Stimulated activated CD4-positive, alpha-beta T cell treated with anti-CD3 and anti-CD28 coated beads, Interleukin-12 subunit alpha, Interleukin-12 subunit beta, amount 100 ng/mL, for 24 hours (primary cell): ENCODE results near the gene HDAC4.

Experiments
- DNase-seq, 2 experiments: peaks; one replicate each; pipeline ENCODE4 v3.0.0-alpha.2; 2020; ENCODE audit warnings: low read depth in 2 of 2

HDAC4 gene

DNA sequence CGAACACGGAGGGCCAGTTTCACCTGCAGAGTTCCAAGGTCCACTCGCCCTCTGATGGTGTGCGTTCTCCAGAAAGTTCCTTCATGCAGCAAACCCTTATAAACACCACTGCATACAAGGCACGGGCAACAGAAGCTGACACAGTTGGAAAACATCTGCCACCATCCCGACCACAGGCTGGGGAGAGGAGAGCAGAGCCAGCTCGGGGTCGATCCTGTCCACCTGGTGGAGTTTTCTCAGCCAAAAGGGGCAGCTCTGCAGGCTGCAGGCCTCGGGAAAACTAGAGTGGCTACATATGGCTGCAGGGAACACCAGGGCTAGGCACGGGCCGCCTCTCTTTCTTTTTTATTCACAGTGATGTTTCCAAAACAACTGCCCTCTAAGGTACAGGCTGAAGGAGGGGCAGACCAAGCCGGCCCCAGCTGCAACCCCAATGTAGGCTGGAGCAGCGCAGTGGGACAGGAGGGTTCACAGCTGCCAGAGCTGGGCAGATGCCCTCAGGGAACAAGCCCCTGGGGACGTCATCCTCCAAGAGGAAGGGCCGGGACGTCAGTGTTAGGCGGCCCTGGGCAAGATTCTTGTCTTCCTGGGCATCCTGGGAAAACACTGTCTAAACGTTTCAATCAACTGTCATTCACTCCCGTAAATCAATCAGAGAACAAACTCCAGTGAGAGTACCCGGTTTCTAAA is 278.3 kb downstream of the HDAC4 start:
- no peak for DNase-seq

DNA sequence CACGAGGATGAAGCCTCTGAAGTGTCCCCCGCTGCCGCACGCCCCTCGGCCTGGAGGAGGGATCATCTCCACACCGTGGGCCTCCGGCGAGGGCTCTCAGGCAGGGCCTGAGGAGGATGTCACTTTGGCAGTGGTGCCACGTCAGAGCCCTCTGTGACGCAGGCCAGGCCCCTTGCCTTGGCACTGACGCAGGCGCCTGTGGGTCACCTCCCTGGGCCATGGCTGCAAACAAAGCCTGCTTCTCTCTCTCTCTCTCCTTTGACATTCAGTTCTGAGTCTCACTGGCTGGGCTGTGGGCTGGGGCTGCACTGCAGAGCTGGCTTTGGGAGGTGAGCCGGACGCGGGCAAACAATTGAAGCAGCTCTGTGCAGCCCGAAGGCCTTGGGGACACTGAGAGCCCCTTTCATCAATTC is 279.2 kb downstream of the HDAC4 start:
- no peak for DNase-seq

DNA sequence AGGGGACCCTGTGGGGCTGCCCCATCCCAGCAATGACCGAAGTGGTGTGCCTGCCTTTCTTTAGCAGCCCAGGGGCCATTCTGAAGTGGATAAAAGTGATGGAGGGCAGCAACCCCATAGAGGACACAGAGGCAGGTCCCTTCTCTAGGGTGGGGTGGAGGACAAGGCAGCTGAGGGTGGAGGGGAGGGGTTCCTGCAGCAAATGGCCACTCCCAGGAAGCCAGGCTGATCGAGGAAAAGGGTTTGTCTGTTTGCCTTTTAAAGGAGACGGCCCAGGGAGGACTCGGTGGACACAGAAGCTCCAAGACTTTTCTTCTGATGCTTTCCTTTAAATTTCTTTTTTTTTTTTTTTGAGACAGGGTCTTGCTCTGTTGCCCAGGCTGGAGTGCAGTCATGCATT is 280.2 kb downstream of the HDAC4 start:
- no peak for DNase-seq

DNA sequence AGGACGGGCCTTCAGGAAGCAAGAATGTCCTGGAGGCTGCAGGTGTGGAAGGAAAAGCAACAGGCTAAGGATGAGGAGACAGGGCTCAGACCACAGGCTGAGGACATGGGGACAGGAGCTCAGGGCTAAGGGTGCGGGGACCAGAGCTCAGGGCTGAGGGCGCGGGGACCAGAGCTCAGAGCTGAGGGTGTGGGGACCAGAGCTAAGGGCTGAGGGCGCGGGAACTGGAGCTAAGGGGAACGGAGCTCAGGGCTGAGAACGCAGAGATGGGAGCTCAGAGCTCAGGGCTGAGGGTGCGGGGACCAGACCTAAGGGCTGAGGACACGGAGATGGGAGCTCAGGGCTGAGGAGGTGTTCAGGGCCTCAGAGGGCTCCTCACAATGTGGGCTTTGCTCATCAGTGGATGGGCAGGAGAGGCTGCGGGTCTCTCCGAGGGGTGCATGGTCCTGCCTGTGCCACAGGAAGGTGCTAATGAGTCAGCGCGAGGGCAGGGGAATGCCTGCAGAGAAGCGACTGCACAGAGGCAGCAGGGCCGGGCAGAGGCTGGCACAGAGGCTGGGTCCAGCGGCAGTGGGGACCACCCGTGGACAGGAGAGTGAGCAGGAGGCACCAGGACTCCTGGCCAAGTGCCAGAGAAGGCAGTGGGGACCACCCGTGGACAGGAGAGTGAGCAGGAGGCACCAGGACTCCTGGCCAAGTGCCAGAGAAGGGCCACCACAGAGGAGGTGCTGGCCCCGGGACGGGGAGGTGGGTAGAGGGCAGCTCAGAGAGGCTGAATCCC is 281.3 kb downstream of the HDAC4 start:
- DNase-seq: no peak

DNA sequence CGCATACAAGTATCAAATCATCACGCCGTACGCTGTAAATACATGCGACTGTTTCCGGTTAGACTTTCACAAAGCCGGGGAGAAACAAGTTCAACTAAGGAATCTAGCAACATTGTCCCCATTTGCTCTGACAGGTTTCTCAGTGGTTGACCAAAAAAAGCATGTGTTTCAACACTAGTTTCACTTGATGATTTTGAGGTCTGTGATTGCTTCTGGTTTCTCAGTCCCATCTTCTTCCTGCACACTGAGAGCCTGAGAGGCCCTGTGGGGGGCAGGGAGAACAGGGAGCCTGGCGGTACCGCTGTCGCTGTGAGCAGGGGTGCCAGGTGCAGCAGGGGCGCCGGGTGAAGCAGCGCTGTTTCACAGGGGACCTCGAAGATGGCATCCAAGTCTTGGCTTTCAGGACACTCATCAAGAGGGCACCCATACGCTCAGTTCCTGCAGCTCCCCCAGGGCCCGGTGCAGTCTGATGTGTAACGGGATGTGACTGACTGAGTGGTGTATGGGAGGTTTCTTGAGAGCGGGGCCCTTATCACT is 282.1 kb downstream of the HDAC4 start:
- DNase-seq: no peak

DNA sequence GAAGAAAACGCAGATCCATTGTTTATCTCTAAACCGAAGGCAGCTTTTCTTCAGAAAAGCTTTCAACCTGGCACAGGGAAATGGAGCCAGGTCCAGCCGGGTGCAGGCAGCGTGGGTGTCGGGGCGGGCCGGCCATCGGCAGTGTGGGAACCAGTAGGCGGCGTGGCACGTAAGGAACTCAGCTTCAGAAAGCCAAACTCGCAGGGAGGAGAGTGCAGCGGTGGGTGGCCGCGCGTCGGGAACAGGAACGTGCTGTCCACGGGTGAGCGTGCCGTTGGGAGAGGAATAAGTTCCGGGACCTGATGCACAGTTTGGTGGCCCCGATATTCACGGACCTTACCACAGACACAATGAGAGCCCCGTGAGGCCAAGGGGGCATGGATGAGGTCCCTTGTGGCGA is 282.6 kb downstream of the HDAC4 start:
- no peak for DNase-seq

DNA sequence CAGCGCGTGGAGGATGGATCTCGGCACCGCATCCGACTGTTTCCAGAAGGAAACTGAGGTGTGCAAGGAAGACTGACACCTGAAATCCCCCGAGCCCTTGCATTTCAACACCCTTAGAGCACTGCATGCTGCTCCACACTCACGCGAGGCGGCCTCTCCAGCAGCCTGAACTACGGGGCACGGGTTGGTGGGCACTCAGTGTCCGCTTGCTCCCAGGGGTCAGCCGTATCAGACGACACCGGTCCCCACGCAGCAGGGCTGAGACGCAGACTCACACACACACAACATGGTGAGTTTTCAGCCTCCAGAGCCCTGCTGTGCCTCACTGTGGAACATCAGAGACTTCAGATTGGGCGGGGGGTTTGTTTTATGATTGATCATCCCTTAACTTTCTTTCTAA is 283.0 kb downstream of the HDAC4 start:
- DNase-seq: no peak

DNA sequence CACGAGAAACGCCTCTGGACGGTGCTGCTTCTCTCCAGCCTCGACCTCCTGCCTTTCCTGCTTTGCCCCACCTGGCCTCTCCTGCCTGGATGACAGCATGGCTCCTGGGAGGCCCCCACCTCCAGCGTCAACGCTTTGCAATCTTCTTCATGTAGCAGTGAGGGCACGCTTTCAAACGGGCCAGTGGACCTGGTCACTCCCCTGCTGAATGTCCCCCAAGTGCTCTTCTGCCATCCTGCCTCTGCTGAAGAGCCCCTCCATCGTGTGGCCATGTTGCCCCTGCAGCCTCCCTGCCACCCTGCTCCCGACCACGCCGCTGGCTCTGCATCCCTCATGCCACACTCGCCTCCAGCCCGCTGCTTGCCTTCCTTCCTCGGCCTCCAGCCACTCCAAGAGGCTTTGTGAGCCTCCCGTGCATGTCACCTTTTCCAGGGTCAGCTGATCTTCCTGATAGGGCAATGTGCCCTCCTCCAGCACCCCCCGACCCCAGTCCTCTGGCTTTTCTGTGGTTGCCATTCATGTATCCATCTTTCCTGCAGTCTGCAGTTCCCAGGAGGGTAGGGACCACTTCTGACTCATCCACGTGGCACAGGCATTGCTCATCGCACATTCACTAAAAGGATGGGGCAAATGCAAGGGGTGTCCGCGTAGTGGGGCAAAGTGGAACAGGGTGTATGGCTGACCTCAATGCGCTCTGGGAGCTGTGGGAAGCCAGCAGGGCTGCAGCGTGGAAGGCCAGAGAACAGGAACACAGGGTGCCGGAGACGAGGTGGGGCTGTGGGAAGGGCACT is 284.2 kb downstream of the HDAC4 start:
- DNase-seq: no peak

DNA sequence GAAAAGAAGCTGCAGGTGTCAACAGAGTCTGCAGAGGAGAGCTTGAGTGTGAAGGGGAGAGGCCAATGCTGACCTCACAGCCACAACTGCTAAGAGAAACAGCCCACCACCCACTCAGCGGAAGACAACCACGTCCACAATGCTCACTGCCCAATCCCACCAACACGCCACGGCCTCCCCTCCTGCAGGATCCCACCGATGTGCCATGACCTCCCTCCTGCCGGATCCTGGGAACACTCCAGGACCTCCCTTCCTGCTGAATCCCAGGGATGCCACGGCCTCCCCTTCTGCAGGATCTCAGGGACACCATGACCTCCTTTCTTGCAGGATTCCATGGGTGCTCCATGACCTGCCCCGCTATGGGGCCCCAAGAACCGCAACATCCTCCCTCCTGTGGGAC is 285.2 kb downstream of the HDAC4 start:
- DNase-seq: no peak

DNA sequence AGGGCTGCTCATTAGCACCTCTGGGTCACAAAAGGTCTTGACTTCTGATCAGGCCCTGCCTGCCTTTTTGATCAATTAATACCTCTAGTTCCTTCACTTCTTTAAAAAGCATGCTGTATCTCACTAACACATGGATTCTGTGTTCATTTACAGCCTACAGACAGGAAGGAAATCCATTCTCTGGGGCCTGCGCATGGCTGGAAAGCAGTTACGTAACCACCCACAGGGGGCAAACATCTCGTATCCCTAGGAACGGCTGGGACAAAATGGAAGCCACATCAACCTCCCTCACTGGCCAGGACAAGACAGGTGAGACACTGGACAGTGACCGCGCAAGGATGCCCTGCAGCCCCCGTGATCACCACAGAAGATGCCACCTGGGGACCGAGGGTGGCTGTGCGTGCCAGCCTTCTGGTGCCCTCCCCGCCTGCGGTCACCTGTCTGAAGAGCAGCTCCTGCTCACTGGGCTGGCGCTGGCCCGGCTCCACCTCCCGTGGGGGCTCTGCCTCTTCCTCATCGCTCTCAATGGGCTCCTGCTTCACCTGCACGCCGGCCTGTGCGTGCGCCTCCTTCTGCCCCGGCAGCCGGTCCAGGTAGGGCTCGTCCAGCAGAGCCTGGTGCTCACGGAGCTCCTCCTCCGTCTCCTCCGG is 286.1 kb downstream of the HDAC4 start:
- DNase-seq: no peak

DNA sequence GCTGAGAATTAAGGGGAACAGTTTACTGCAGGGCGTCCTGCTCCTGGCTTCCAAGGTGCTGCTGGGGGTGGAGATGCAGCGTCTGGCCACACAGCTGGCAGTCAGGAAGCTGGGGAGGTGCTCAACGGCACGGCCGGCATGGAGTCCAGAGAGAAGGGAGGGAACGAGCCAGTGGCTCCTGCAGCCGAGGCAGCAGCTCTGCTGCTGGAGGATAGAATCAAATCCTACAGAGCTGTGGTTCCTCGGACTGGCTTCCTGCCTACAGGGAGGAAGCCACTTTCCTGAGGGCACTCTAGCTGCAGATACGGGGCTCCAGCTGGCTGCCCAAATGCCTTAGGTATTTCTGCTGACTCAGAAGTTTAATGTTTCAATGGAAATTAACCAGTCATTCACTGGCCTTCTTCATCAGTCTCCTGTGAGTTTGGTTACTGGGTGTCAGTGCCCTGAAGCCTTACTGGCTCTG is 286.7 kb downstream of the HDAC4 start:
- DNase-seq: no peak

DNA sequence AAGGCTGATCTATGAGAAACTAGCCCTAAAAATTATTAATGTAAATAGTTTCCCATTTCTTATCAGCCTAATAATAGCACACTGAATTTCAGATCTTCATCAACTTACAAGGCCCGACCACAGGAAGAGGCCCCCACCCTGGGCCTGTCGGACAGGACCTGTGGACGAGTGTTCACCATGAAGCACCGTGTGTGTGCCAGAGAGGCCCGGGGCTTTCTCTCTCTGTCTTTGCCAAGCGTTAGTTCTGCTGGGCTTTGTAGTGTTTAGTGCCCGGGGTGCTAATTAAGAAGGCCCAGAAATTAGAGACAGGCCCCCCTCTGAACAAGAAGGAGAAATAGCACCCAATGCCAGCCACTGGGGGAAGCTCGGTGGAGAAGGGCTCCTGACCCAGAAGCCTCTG is 287.2 kb downstream of the HDAC4 start:
- no peak for DNase-seq

DNA sequence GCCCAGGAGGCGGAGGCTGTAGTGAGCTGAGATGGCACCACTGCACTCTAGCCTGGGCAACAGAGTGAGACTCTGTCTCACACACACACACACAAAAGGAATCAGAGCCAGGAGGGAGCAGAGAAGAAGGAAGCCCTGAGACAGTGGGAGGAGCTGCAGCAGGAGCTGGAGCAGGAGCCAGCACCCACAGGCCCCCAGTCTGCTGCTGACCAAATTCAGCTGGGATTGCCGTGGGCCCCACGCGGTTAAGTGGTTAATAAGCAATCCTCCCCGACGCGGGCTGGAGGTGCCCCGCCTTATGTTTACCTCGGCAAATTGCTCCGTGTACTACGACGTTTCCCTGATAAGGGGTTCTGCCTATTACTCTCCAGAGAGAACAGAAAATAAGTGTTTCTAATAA is 287.6 kb downstream of the HDAC4 start:
- DNase-seq: no peak

DNA sequence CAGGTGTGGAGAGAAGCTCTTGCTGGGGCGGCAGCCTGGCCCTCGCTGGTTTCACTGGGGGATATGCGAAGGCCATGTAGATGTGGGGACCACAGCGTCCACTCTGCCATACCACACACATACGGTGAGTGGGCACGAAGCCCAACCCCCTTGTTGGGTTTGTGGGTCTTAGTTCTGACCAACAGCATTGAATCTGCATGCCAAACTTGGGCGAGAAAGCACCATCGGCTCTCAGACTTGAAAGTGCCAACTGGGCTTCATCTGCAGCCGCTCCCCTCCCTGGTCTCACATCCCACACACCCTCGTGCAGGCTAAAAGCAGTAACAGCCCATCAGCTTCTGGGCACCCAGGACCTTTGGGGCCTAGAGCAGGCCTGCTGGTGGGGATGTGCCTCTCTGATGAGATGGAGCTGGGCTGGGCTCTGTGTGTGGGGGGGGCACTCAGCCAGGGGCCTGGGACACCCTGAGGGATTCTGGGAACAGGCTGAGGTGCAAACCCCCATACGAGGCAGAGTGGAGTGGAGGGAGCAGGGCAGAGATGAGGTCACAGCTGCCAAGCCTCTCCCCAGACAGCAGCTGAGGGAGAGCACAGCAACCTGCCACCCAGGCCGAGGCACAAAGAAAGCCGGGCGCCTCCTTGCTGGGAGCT is 288.6 kb downstream of the HDAC4 start:
- no peak for DNase-seq

DNA sequence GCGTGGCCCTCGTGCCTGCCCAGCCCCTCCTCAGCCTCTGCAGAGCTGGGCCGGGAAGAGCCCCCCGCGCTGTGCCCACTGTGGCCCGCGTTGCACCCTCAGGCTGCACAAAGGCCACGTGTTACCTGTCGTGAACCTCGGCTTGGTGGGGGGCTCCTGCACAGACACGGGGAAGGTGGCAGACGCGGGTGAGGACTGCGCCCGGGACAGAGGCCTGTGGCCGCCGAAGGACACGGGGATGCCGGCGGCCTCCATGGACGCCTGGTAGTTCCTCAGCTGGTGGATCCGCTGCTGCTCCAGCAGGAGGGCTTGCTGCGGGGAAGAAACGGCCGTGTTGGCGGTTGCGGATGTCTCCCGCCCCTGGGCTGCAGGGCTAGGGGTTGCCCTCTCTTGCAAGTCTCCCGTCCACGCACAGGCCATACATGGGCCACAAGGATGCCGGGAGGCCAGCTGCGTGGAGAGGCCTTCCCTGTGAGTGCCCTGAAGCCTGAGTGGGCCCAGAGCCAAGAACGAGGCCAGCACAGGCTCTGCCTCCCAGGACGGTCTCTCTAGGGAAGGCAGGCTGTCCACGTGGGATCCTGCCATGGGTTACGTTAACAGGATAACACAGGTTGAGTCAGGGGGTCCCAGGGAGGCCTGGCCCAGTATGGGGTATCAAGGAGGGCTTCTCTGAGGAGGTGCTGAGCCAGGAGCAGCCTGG is 289.3 kb downstream of the HDAC4 start:
- DNase-seq: no peak

DNA sequence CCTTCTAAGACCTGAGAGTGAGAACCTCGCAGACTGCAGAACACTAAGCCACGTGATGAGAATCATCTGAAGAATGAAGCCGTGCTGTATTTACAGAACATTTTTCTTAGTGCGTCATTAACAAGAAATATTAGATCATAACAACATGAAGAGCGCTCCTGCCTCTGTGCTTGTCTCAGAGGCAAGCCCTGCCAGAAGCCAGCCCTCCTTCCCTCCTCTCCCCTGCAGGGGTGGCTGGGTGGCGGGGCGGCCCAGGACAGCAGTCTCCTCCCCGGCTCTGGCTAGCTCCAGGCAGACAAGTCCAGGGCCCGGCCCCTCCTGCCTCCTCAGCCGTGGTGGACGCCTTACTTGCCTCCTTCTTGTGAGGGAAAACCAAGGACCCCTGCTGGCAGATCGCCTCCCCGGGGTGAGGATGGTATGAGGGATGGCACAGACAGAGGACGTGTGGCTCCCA is 290.2 kb downstream of the HDAC4 start:
- DNase-seq: no peak

DNA sequence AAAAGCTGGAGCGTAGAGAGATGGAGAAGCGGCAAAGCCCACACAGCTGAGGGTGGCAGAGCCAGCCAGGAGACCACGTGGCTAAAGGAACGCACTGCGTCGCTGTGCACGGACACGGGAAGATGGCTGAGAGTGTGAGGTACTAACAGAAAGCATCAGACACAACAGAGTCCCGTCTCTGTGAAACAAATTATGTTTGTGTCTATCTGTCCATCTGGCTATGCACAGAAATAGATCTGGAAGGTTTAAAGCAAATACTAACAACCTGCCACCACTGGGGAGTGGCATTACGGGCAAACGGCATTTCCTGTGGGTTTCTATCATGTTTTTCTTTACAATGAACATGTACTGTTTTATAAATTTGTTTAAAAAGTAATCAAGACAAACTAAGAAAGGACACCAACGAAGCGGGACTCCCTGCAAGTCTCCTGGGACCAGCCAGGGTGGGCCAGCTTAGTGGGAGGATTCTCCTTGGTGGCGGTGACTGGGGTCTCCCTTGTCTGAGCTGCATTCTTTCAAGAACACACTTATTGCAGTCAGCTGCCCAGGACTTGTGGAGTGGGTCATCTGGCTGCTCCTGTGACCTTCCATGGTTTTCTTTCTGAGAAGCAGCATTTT is 290.8 kb downstream of the HDAC4 start:
- no peak for DNase-seq

DNA sequence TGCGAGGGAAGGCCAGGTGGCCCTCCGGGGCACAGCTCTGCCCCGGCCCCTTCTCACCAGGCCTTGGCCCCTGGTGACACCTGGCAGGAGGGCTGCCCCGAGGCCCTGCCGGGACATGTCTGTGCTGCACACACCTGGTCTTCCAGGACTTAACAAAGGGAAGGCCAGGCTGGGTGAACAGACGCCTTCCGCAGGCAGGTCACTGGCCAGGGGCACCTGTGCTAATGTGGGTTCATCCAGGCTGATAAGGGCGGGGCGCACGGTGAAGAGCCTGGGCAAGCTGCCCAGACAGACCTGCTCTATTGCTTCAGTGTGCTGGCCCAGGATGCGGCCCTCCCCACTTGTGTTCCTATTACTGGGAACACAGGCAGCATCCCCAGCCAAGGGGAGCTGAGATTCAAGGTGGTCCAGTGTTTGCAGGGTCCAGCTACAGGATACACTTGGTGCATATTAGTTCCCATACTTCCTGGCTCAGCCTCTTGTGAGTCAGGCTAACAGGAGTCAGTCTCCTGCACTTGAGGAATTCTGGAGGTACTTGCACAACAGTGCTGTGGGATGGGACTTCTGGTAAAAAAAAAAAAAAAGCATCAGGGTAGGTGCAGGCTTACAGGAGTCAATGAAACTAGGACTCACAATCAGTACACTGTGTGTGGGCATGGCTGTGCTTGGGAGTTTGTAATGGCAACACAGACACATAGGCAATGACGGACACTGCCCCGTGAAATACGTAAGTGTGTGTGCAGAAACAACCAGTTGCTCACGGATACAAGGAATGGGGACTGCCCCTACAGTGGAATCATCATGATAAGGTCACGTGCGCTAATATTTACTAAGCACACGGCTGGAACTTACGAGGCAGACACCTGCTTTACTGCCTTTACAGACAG is 291.5 kb downstream of the HDAC4 start:
- DNase-seq: no peak

DNA sequence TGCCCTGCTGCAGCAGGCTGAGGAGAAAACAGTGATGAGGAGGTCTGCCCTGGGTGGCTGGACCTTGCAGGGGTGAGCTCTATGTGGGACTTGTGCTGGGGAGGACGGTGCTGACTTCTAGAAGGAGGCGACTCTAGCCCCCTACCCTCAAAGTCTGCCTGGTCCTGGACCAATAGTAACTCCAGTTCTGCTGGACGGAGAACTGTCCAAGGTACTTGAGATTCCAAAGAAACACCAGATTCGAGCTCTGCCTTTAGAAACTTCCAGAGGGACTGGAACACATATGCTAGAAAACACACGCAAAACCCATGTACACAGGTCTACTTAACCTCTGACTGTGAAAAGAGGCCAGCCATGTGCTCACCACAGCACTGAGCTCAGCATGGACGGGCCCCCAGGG is 292.4 kb downstream of the HDAC4 start:
- no peak for DNase-seq
